HEK293T (cell line): ENCODE results near the gene ERP29.

Experiments
- ARNT ChIP-seq: fragments of 450-650 bp; IDR thresholded peaks from 2 replicates; pipeline ENCODE4 v1.6.1; 2017; ENCODE audit warnings: mild to moderate bottlenecking
- FOXM1 ChIP-seq: fragments of 450-650 bp; IDR thresholded peaks from 2 replicates; pipeline ENCODE4 v1.6.1; 2017; ENCODE audit warnings: mild to moderate bottlenecking, borderline replicate concordance
- HDGF ChIP-seq: fragments of 450-650 bp; IDR thresholded peaks from 2 replicates; pipeline ENCODE4 v1.6.1; 2017; ENCODE audit warnings: antibody characterized with exemption, borderline replicate concordance
- NFRKB ChIP-seq: fragments of 450-650 bp; IDR thresholded peaks from 2 replicates; pipeline ENCODE4 v1.6.1; 2016; ENCODE audit warnings: mild to moderate bottlenecking, moderate library complexity
- ZNF384 ChIP-seq: fragments of 450-650 bp; IDR thresholded peaks from 2 replicates; pipeline ENCODE4 v1.6.1; 2016

DNA sequence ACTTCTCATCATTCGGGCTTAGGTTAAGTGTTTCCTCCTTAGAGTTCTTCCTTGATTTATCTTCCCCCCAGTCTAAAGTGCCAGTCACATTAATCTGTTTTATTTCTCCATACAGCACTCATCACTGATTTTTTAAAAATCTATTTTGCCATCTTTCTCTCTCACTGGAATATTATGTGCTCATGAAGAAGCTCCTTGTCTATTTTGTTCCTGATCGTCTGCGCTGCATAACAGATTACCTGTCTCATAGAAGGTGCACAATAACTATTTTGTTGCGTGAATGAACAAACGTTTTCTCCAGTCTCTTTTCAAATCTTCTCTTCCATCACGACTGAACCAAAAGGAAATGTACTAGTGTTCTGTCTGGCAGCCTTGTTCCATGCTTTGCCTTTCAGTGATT, 2.7 kb downstream of the ERP29 start:
- TF ChIP-seq ARNT (no peak), NFRKB (no peak), ZNF384 (no peak), FOXM1 (no peak), HDGF (no peak)
